ENCODE results near the gene KRT12. TPM values are rescaled to one million over a fixed set of nuclear protein-coding genes. Genes with fewer than 3 reads are reported as not detected.

The KRT12 gene
- total RNA-seq, 1 donor, result not detected

- Histone ChIP-seq H3K4me3 (ENCODE audit: low read length) (no peak overlapping the region), H3K9me3 (ENCODE audit: low read depth, low read length) (no peaks in the 10 kb centered on the region), H3K27me3 (ENCODE audit: insufficient read depth, low read length) (no peaks in the 10 kb centered on the region), H3K4me1 (ENCODE audit: insufficient read depth, low read length) (peaks cover 13% of the 10 kb centered on the region)
Observed at GRCh38 chr17:40900809-40901356, 33.9 kb upstream of the KRT12 start.

GRCh38 chr17:40896916-40897455, 30.0 kb upstream of the KRT12 start:
- Histone ChIP-seq H3K9me3 (ENCODE audit: low read depth, low read length) (no peaks in the 10 kb centered on the region), H3K4me3 (ENCODE audit: low read length) (no peak overlapping the region), H3K27me3 (ENCODE audit: insufficient read depth, low read length) (no peaks in the 10 kb centered on the region), H3K4me1 (ENCODE audit: insufficient read depth, low read length) (no peaks in the 10 kb centered on the region)

- Histone ChIP-seq H3K4me1 (ENCODE audit: insufficient read depth, low read length) (no peaks in the 10 kb centered on the region), H3K27me3 (ENCODE audit: insufficient read depth, low read length) (peaks cover 5% of the 10 kb centered on the region), H3K9me3 (ENCODE audit: low read depth, low read length) (no peaks in the 10 kb centered on the region), H3K4me3 (ENCODE audit: low read length) (no peak overlapping the region)
Observed at GRCh38 chr17:40895106-40895730, 28.2 kb upstream of the KRT12 start.

- no peaks in the 10 kb centered on the region for H3K4me1 ChIP-seq (ENCODE audit: insufficient read depth, low read length)
- H3K9me3 ChIP-seq (ENCODE audit: low read depth, low read length), result no peaks in the 10 kb centered on the region
- H3K4me3 ChIP-seq (ENCODE audit: low read length), result no peak overlapping the region
- peaks cover 40% of the 10 kb centered on the region for H3K27me3 ChIP-seq (ENCODE audit: insufficient read depth, low read length)
Observed at GRCh38 chr17:40888196-40888720, 21.2 kb upstream of the KRT12 start.

- Histone ChIP-seq H3K4me1 (ENCODE audit: insufficient read depth, low read length) (no peaks in the 10 kb centered on the region), H3K9me3 (ENCODE audit: low read depth, low read length) (no peaks in the 10 kb centered on the region), H3K4me3 (ENCODE audit: low read length) (no peak overlapping the region), H3K27me3 (ENCODE audit: insufficient read depth, low read length) (peaks cover 40% of the 10 kb centered on the region)
Observed at GRCh38 chr17:40886090-40886489, 19.1 kb upstream of the KRT12 start.

GRCh38 chr17:40884708-40885512, 17.9 kb upstream of the KRT12 start, which contains the start of gene KRT20:
TSS of gene KRT20 (minus strand) at chr17:40885242. CDS start at chr17:40885185, 57 bp downstream.
- Histone ChIP-seq H3K9me3 (ENCODE audit: low read depth, low read length) (no peaks in the 10 kb centered on the region), H3K27me3 (ENCODE audit: insufficient read depth, low read length) (peaks cover 35% of the 10 kb centered on the region), H3K4me1 (ENCODE audit: insufficient read depth, low read length) (no peaks in the 10 kb centered on the region), H3K4me3 (ENCODE audit: low read length) (no peak within 1 kb of the TSS)

- Histone ChIP-seq H3K9me3 (ENCODE audit: low read depth, low read length) (no peaks in the 10 kb centered on the region), H3K4me3 (ENCODE audit: low read length) (no peak overlapping the region), H3K27me3 (ENCODE audit: insufficient read depth, low read length) (peaks cover 25% of the 10 kb centered on the region), H3K4me1 (ENCODE audit: insufficient read depth, low read length) (no peaks in the 10 kb centered on the region)
Observed at GRCh38 chr17:40883626-40884334, 16.8 kb upstream of the KRT12 start.

GRCh38 chr17:40883031-40883430, 16.0 kb upstream of the KRT12 start:
- H3K9me3 ChIP-seq (ENCODE audit: low read depth, low read length), result no peaks in the 10 kb centered on the region
- no peak overlapping the region for H3K4me3 ChIP-seq (ENCODE audit: low read length)
- H3K4me1 ChIP-seq (ENCODE audit: insufficient read depth, low read length), result no peaks in the 10 kb centered on the region
- peaks cover 18% of the 10 kb centered on the region for H3K27me3 ChIP-seq (ENCODE audit: insufficient read depth, low read length)

GRCh38 chr17:40879026-40879425, 12.0 kb upstream of the KRT12 start:
- no peak overlapping the region for H3K4me3 ChIP-seq (ENCODE audit: low read length)
- H3K9me3 ChIP-seq (ENCODE audit: low read depth, low read length), result no peaks in the 10 kb centered on the region
- no peaks in the 10 kb centered on the region for H3K27me3 ChIP-seq (ENCODE audit: insufficient read depth, low read length)
- H3K4me1 ChIP-seq (ENCODE audit: insufficient read depth, low read length), result no peaks in the 10 kb centered on the region

- H3K9me3 ChIP-seq (ENCODE audit: low read depth, low read length), result no peaks in the 10 kb centered on the region
- H3K4me1 ChIP-seq (ENCODE audit: insufficient read depth, low read length), result no peaks in the 10 kb centered on the region
- no peak overlapping the region for H3K4me3 ChIP-seq (ENCODE audit: low read length)
- H3K27me3 ChIP-seq (ENCODE audit: insufficient read depth, low read length), result no peaks in the 10 kb centered on the region
Observed at GRCh38 chr17:40878044-40878443, 11.0 kb upstream of the KRT12 start.

- H3K9me3 ChIP-seq (ENCODE audit: low read depth, low read length), result no peaks in the 10 kb centered on the region
- H3K4me1 ChIP-seq (ENCODE audit: insufficient read depth, low read length), result no peaks in the 10 kb centered on the region
- H3K27me3 ChIP-seq (ENCODE audit: insufficient read depth, low read length), result peaks cover 7% of the 10 kb centered on the region
- H3K4me3 ChIP-seq (ENCODE audit: low read length), result no peak overlapping the region
Observed at GRCh38 chr17:40873801-40874200, 6.8 kb upstream of the KRT12 start.

- peaks cover 7% of the 10 kb centered on the region for H3K27me3 ChIP-seq (ENCODE audit: insufficient read depth, low read length)
- H3K4me1 ChIP-seq (ENCODE audit: insufficient read depth, low read length), result no peaks in the 10 kb centered on the region
- H3K9me3 ChIP-seq (ENCODE audit: low read depth, low read length), result no peaks in the 10 kb centered on the region
- H3K4me3 ChIP-seq (ENCODE audit: low read length), result no peak overlapping the region
Observed at GRCh38 chr17:40873255-40873654, 6.2 kb upstream of the KRT12 start.

GRCh38 chr17:40872416-40872815, 5.4 kb upstream of the KRT12 start:
- Histone ChIP-seq H3K27me3 (ENCODE audit: insufficient read depth, low read length) (peaks cover 7% of the 10 kb centered on the region), H3K4me3 (ENCODE audit: low read length) (no peak overlapping the region), H3K4me1 (ENCODE audit: insufficient read depth, low read length) (no peaks in the 10 kb centered on the region), H3K9me3 (ENCODE audit: low read depth, low read length) (no peaks in the 10 kb centered on the region)

GRCh38 chr17:40871316-40871715, 4.3 kb upstream of the KRT12 start:
- H3K9me3 ChIP-seq (ENCODE audit: low read depth, low read length), result no peaks in the 10 kb centered on the region
- peaks cover 10% of the 10 kb centered on the region for H3K27me3 ChIP-seq (ENCODE audit: insufficient read depth, low read length)
- H3K4me3 ChIP-seq (ENCODE audit: low read length), result no peak overlapping the region
- H3K4me1 ChIP-seq (ENCODE audit: insufficient read depth, low read length), result no peaks in the 10 kb centered on the region

- peaks cover 10% of the 10 kb centered on the region for H3K27me3 ChIP-seq (ENCODE audit: insufficient read depth, low read length)
- no peaks in the 10 kb centered on the region for H3K4me1 ChIP-seq (ENCODE audit: insufficient read depth, low read length)
- no peak overlapping the region for H3K4me3 ChIP-seq (ENCODE audit: low read length)
- H3K9me3 ChIP-seq (ENCODE audit: low read depth, low read length), result no peaks in the 10 kb centered on the region
Observed at GRCh38 chr17:40870136-40870535, 3.1 kb upstream of the KRT12 start.

Measured in mononuclear cell (primary cell).